Measurements from ENCODE around the gene STARD7. TPM values are rescaled to one million over a fixed set of nuclear protein-coding genes. Genes with fewer than 3 reads are reported as not detected.
A peak's percentile ranks its signal among the peaks of the same experiment; 100 is the strongest.

Gene STARD7
- total and polyA plus RNA-seq, 2 experiments from 2014 or later = 161 to 214 TPM

DNA sequence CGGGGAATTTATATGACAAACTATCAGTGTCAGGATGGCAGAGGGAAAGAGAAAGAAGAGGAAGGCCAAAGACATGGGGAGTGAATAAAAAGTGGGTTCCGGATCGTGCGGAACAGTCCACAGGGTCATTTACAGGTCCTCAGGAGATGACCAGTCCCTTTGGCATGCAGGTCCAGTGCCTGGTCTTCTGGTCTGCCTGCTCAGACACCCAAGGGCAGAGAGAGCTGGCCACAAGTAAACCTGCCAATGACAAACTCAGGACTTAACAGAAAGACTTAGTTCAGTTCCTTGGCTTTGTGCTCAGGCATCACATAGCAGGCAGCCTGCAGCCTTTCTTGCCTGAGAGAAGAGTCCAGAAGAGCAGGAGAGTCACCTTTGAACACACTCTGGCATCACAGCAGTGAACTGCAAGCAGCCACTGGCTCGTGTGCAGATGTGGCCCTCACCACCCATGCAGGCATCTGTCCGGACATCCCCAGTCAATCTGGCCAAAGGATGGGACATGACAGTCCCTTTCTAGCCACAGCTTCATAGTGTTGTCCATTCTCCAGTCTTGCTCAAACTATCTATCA, 43.2 kb upstream of the STARD7 start:
- TF ChIP-seq, protein P1, sequence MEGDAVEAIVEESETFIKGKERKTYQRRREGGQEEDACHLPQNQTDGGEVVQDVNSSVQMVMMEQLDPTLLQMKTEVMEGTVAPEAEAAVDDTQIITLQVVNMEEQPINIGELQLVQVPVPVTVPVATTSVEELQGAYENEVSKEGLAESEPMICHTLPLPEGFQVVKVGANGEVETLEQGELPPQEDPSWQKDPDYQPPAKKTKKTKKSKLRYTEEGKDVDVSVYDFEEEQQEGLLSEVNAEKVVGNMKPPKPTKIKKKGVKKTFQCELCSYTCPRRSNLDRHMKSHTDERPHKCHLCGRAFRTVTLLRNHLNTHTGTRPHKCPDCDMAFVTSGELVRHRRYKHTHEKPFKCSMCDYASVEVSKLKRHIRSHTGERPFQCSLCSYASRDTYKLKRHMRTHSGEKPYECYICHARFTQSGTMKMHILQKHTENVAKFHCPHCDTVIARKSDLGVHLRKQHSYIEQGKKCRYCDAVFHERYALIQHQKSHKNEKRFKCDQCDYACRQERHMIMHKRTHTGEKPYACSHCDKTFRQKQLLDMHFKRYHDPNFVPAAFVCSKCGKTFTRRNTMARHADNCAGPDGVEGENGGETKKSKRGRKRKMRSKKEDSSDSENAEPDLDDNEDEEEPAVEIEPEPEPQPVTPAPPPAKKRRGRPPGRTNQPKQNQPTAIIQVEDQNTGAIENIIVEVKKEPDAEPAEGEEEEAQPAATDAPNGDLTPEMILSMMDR (IDR thresholded peaks at IDR 0.05; ENCODE audit: low read depth, low read length) = no peak
- Histone ChIP-seq H3K4me3 (no peak overlapping the region), H3K4me1 (ENCODE audit: low read depth) (peaks cover 6% of the 10 kb centered on the region), H3K27me3 (no peaks in the 10 kb centered on the region), H3K27ac (peak overlapping the region; percentile 67), H3K9me3 (ENCODE audit: low read depth) (no peaks in the 10 kb centered on the region), H3K36me3 (peaks cover 24% of the 10 kb centered on the region)
- DNase-seq (ENCODE audit: low read depth in 1 of 2, low spot score in 1 of 2) = peak; percentile 86 to 93

DNA sequence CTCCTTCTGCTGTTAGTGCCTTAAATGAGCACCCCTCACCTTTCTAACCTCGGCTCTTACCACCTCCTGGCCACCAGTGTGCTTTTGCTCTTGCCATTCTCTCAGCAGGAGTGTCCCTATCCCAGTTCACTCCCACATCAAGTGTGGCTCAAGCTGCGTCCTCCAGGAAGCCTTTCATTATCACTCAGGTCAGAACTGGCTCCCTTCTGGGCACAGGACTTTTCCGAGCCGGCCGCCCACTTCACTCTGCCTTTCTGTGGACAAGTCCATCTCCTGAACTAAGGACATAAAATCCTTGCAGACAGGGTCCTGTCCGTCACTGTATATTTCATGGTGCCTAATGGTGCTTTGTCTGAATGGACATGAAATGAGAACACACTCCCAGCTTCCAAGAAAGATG, 41.6 kb upstream of the STARD7 start:
- H3K27me3 ChIP-seq = no peaks in the 10 kb centered on the region
- H3K36me3 ChIP-seq = peaks cover 18% of the 10 kb centered on the region
- H3K4me1 ChIP-seq (ENCODE audit: low read depth) = peaks cover 6% of the 10 kb centered on the region
- H3K9me3 ChIP-seq (ENCODE audit: low read depth) = no peaks in the 10 kb centered on the region
- no peak for DNase-seq (ENCODE audit: low read depth in 1 of 2, low spot score in 1 of 2)
- TF ChIP-seq, protein P1 (IDR thresholded peaks at IDR 0.05; ENCODE audit: low read depth, low read length) = no peak
- peak overlapping the region; percentile 67 for H3K27ac ChIP-seq
- no peak overlapping the region for H3K4me3 ChIP-seq

DNA sequence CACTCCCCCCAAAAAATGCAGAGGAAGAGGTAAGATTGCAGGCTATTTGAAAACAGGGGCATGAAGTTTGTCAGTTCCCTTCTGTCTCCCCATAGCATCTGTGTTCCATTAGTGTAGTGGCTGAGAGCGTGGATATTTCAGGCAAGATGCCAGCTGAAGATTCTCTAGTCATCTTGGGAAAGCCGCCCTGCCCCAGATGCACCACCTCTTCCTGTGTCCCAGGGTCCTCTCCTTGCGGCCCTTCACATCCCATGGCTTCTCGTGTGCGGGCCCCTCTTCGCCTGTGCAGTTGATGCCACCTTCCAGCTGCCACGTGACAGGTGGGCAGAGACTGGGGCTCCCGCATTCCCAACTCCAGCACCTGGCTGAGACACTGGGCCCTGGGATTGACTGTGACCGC, 41.0 kb upstream of the STARD7 start:
- DNase-seq (ENCODE audit: low read depth in 1 of 2, low spot score in 1 of 2) = peak in 1 of 2 donors; percentile 51
- Histone ChIP-seq H3K4me3 (no peak overlapping the region), H3K9me3 (ENCODE audit: low read depth) (no peaks in the 10 kb centered on the region), H3K4me1 (ENCODE audit: low read depth) (peaks cover 6% of the 10 kb centered on the region), H3K27ac (peak overlapping the region; percentile 67), H3K27me3 (no peaks in the 10 kb centered on the region), H3K36me3 (peaks cover 16% of the 10 kb centered on the region)
- TF ChIP-seq, protein P1 (IDR thresholded peaks at IDR 0.05; ENCODE audit: low read depth, low read length) = no peak

DNA sequence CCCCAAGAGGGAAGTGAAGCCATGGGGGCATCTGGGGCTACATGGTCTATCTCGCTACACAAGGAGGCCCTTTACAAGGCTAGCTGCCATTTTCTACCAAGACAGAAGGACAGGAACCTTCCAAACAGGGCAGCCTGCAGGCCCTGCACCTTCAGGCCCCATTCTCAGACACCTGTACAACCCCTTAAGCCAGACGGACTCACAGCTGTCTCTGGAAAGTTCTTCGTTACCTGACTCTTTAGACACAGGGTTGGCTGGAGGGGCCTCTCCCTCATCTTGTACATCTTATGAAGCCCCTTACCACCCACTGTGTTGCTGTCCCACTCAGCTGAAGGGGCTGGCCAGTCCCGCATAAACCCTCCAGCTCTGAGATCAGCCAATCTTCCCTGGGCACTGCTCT, 40.0 kb upstream of the STARD7 start:
- H3K27ac ChIP-seq = no peak overlapping the region
- TF ChIP-seq, protein P1 (IDR thresholded peaks at IDR 0.05; ENCODE audit: low read depth, low read length) = no peak
- H3K4me1 ChIP-seq (ENCODE audit: low read depth) = peaks cover 6% of the 10 kb centered on the region
- DNase-seq (ENCODE audit: low read depth in 1 of 2, low spot score in 1 of 2) = no peak
- H3K36me3 ChIP-seq = peaks cover 9% of the 10 kb centered on the region
- H3K27me3 ChIP-seq = no peaks in the 10 kb centered on the region
- H3K4me3 ChIP-seq = no peak overlapping the region
- no peaks in the 10 kb centered on the region for H3K9me3 ChIP-seq (ENCODE audit: low read depth)

DNA sequence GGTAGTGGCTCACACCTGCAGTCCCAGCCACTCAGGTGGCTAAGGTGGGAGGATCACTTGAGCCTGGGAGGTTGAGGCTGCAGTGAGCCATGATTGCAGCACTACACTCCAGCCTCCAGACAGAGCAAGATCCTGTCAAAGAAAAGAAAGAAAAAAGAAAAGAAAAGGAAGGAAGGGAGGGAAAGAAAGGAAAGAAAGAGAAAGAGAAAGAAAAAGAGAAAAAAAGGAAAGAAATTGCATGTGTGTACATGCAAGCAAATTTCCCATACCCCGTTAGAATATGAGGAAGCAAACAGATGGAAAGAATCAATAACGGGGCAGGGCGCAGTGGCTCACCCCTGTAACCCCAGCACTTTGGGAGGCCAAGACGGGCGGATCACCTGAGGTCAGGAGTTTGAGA, 39.3 kb upstream of the STARD7 start:
- no peak for DNase-seq (ENCODE audit: low read depth in 1 of 2, low spot score in 1 of 2)
- peaks cover 3% of the 10 kb centered on the region for H3K36me3 ChIP-seq
- H3K27me3 ChIP-seq = no peaks in the 10 kb centered on the region
- H3K4me3 ChIP-seq = no peak overlapping the region
- H3K27ac ChIP-seq = no peak overlapping the region
- TF ChIP-seq, protein P1 (IDR thresholded peaks at IDR 0.05; ENCODE audit: low read depth, low read length) = no peak
- H3K9me3 ChIP-seq (ENCODE audit: low read depth) = no peaks in the 10 kb centered on the region
- peaks cover 6% of the 10 kb centered on the region for H3K4me1 ChIP-seq (ENCODE audit: low read depth)
